GM21619 (cell line): ENCODE measurements around the gene C20orf204.

ENCODE experiments used
- ATAC-seq: cut with Tn5 transposase; IDR thresholded peaks from one replicate; pipeline ENCODE4 v1.9.1; 2021; ENCODE audit not compliant: unreplicated experiment

C20orf204 gene

DNA sequence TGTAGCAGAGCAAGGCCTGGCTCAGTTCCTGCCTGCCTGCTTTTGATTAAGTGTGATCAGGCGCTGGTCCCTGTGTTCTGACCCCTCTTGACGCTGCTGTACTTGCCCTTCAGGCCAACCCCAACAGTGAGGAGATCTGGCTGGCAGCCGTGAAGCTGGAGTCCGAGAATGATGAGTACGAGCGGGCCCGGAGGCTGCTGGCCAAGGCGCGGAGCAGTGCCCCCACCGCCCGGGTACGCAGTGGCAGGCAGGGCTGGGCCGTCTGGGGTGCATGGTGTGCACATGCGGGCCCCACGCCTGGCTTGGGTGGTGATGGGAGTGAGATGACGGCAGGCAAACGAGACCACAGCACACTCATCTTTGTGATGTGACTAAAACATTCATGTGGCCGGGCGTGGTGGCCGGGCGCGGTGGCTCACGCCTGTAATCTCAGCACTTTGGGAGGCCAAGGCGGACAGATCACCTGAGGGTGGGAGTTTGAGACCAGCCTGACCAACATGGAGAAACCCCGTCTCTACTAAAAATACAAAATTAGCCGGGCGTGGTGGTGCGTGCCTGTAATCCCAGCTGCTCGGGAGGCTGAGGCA lies 10.1 kb upstream of the C20orf204 start:
- no peak for ATAC-seq

DNA sequence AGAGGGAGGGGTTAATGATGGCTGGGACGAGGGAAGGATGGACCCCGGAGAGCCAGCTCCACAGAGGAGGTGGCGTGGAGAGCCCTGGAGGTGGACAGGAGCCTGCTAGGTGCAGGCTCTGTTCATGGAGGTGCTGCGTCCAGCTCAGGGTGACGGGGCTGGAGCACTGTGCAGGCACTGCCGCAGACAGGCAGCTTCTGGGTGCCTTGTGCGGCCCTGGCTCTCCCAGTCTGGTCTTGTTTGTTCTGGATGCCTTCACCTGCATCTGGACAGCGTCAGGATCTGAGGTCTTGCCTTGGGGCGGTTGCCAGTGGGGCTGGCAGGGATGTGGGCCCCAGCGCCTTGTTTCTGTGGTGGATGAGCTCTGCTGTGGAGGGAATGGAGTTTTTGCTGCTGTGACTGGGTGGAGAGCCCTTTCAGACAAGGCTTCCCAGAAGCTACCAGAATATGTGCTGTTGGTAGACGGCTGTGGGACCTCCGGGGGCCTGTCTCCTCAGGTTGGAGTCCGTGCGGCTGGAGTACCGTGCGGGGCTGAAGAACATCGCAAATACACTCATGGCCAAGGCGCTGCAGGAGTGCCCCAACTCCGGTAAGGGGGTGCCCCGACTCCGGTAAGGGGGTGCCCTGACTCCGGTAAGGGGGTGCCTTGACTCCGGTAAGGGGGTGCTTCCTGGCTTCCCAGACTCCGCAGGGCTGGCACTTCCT lies 7.8 kb upstream of the C20orf204 start:
- ATAC-seq: no peak

GRCh38 chr20:64029293-64030117 lies 6.5 kb upstream of the C20orf204 start:
- no peak for ATAC-seq

DNA sequence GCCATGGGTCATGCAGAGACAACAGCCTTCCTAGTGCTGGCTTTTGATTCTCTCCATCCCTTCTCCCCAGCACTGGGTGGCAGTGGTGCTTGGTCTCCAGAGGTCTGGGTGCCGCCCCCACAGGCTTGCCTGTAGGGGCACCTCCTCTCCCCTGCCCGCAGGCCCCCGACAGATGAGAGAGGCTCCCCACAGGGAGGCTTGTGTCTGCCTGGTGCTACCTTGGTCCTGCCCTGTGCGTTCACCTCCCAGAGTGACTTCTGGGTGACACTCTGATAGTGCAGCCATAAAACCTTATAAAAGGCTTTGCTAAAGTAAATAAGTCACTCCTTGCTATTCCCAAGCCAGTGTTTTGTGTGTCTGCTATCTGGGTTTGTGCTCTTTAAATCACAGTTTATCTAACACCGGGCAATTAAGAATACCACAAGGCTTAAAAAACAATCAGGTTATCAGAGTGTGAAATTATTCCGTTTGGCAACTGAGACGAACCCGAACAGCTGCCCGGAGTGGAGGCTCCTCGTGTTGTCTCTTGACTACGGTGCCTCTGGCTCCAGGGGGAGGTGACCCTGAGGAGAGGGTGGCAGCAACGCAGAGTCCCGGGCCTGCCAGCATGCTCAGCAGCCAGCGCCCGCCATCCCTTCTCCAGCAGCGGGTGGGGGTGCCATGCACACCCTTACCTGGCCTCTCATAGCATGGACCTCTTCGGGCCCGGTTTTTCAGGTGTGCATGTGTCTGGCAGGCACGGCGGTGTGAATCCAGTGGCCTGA lies 5.4 kb upstream of the C20orf204 start:
- ATAC-seq: no peak

DNA sequence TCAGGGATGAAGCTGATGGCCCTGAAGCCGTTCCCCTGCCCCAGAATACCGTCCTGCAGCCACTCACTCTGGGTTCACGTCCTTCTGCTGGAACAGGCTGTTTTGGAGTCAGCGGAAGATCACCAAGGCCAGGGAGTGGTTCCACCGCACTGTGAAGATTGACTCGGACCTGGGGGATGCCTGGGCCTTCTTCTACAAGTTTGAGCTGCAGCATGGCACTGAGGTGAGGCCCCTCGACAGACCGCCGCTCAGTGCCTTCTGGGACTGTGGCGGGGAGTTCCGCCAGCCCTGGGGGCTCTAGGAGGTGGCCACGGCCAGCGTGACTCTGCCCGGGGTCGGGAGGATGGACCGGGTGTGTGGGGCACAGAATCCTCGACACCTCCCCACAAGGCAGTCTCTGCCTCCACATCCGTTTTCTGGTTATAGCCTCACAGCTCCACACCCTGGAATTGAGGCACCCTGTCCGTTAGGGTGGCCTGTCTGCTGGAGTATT lies 4.1 kb upstream of the C20orf204 start:
- ATAC-seq: no peak

- no peak for ATAC-seq
These were observed 3.0 kb upstream of the C20orf204 start for GRCh38 chr20:64032706-64033624.

- ATAC-seq: no peak
These were observed 1.9 kb upstream of the C20orf204 start for GRCh38 chr20:64033981-64034493.

DNA sequence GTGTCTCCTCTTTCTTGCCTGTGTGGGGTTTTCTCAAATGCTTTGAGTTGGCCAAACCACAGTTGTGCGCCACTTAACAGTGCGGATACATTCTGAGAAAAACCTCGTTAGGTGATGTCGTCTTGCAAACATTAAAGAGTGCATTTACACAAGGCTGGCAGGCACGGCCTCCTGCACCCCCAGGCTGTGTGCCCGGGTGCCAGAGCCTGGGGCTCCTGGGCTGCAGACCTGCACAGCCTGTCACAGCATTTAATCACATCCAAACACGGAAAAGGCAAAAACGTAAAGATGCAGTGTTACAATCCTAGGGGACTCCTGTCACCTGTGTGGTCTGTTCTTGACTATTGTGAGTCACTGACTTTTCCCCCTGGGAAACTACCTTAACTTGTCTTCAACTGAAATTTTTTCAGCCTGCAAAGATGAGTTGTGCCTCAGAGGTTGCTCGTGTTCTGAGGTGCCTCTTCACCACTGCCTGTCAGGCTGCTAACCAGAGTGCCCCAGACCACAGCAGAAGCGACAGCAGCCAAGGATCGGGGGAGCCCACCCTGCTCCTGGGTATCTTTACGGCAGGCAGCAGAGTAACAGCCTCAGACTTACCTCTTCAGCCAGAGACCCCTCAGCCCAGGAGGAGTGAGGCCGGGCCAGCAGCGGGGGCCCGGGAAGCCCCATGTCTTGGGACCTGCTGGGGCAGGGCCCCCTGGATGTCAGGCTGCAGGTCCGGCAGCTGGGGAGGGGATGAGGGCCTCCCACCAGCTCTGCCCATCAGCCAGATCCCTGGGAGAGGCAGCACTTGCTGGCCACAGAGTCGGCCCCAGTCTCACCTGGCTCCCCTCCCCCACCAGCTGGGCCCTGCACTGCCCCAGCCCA lies 683 bp upstream of the C20orf204 start:
- ATAC-seq: no peak

- ATAC-seq: no peak
These were observed 590 bp downstream of the C20orf204 start for GRCh38 chr20:64036346-64037198.

DNA sequence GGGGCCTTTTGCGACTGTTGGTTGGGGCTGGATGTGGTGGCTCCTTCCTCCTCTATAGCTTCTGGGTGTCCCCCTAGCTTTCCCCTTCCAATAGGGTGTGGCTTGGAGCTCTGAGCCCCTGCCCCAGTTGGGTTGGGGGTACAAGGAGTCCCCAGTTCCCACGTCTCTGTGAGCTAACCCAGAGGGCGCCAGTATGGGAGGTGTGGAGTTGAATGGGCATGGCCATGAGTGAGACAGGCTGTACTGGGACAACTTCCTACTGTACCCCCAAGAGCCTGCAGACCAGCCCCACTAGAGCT lies 1.2 kb downstream of the C20orf204 start:
- no peak for ATAC-seq

DNA sequence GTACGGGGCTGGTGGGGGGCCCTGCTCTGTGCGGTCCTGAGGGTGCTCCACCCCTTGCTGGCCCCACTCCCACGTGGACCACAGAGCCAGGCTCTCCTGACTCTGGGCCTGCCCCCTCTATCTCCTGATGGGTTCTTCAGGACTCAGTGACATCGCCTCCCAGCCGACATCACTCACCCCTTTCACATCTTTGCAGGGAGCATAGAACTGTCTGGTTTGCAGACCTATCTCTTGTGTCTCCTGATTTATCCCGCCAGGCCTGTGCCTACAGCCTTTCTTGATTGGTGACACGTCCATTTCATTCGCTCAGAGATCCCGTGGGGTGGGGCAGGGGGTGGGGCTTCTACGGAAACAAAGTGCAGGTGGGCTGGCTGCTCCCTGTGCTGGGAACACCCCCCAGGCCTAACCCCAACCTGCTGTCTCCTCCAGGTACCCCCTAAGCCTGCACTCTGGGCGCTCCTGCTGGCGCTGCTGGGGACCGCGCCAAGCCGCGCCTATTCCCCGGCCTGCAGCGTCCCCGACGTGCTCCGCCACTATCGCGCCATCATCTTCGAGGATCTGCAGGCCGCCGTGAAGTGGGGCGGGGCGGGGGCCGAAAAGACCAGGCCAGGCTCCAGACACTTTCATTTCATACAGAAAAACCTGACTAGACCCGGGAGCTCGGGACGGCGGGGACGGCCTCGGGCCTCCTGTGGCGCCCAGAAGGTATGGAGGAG lies 1.7 kb downstream of the C20orf204 start:
- ATAC-seq: no peak

GRCh38 chr20:64038224-64038564 lies 2.2 kb downstream of the C20orf204 start:
- ATAC-seq: peak; percentile 13

DNA sequence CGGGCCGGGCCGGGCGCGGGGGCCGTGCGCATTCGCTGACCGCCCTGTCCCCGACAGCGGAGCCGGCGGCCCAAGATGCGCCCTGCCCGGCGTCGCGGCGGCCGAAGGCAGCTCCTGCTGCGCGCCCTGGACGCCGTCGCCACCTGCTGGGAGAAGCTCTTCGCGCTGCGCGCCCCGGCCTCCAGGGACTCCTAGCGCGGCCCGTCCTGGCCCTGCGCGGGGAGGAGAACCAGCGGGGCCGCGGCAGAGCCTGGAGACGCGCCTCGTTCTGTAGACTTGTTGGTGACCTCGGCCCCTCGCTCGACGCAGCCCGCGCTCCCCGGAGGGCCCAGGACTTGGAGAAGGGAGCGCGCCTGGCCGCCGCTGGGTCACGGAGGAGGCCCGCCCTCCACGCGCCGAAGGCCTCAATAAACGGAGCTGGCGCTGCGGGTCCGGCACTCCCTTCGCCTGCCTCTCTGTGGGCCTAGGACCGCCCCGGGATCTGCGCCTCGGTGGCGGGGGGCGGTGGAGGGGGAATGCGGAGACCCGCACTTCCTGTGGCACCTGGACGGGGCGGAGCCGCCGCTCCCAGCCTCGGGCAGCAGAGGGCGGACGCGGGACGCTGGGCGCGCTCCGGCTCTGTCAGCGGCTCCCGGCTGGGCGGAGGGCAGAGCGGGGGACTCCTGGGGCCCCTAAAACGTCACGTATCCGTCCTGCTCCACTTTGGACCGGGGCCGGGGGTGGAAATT lies 2.7 kb downstream of the C20orf204 start:
- peak; percentile 60 for ATAC-seq

DNA sequence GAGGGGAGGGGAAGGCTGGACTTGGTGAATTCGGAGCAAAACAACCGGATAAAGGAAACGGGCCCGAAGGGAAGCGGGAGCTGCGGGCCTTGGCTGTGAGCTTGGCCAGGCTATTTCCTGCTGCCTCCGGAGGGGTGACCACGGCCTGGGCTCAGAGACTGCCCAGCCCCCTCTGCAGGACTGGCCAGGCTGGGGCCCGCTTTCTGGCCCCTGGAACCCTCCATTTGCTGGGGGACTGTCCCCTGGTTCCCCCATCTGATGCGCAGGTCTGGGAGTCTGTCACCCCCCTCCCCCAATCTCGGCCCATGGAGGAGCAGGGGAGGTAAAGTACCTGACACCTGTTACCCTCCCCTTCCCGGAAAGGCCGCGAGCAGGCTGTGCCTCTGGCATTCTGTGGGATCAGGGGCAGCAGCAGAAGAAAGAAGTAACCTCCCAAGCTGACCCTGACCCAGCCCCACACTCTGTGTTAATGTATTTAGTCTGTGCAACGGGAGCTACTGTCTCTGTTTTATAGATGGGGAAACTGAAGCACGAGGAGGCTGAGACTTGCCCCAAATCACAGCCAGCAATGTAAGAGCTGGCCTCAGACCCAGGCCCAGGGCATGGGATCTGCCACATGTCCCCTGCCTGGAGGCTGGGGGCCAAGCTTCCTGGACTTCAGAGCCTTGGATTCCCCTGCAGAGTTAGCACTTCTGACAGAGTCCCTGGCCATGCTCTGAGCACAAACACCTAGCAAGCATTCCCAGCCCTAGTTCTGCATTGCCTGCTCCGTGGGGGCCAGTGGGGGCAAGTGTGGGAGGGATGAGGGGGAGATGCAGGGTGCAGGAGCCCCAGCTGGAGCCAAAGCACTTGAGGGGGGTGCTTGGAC lies 3.5 kb downstream of the C20orf204 start:
- no peak for ATAC-seq

- no peak for ATAC-seq
These were observed 4.5 kb downstream of the C20orf204 start for GRCh38 chr20:64040231-64041039.
